A549 treated with DMSO at 1 μM for 4 hours (cell line): ENCODE data around the gene ZFP62. TPM values are rescaled to one million over a fixed set of nuclear protein-coding genes. Genes with fewer than 3 reads are reported as not detected.

Experiments
- total RNA-seq: library from RNA; stranded (reverse); fragments of 200-300 nt; extraction: Qiagen RNA extraction; gene quantifications from 5 replicates; pipeline ENCODE4 v1.2.3, GENCODE V29; 2022; ENCODE audit warnings: low read depth

The ZFP62 gene
- total RNA-seq, result 7.4 to 12.0 TPM (median 10.1 TPM) in 5 replicates

GRCh38 chr5:180860887-180861822 lies at the start of gene ZFP62:
Gene ZFP62 (minus strand): TSS chr5:180861276. CDS start chr5:180861219, 57 bp downstream.

GRCh38 chr5:180898621-180899246 lies 37.7 kb upstream of the ZFP62 start, which contains the start of gene BTNL8:
Gene BTNL8 (plus strand): TSS chr5:180899159. CDS start chr5:180899311, 152 bp downstream.

GRCh38 chr5:180802325-180803180 lies 58.5 kb downstream of the ZFP62 start, which contains the start of gene MGAT1:
Gene MGAT1 (minus strand): TSS chr5:180802806. CDS start chr5:180792971, 9,835 bp downstream.

Other genes with a start within 250 kb of the ZFP62 start
- gene FLT4, start 211.7 kb downstream of the ZFP62 start, total RNA-seq, result 2.2 to 4.4 TPM (median 3.3 TPM) in 5 replicates
- not detected in 5 replicates for gene OR2Y1, start 121.2 kb downstream of the ZFP62 start, total RNA-seq
- gene MGAT1, start 58.5 kb downstream of the ZFP62 start, total RNA-seq, result 73.8 to 91.2 TPM (median 84.3 TPM) in 5 replicates
- not detected in 5 replicates for gene BTNL8, start 37.9 kb upstream of the ZFP62 start, total RNA-seq
- gene BTNL3, start 127.6 kb upstream of the ZFP62 start, total RNA-seq, result not detected in 5 replicates
- gene BTNL9, start 179.0 kb upstream of the ZFP62 start, total RNA-seq, result 0.81 to 1.4 TPM (median 0.87 TPM) in 5 replicates